HG02852 (cell line): Measurements from ENCODE around the gene EPN2.

Experiments used
- ATAC-seq: cut with Tn5 transposase; IDR thresholded peaks from one replicate; pipeline ENCODE4 v1.9.1; 2021; ENCODE audit warnings: mild to moderate bottlenecking, moderate library complexity; ENCODE audit not compliant: unreplicated experiment

EPN2 gene

GRCh38 chr17:19238167-19238505 is 970 bp downstream of the EPN2 start:
- ATAC-seq = no peak

DNA sequence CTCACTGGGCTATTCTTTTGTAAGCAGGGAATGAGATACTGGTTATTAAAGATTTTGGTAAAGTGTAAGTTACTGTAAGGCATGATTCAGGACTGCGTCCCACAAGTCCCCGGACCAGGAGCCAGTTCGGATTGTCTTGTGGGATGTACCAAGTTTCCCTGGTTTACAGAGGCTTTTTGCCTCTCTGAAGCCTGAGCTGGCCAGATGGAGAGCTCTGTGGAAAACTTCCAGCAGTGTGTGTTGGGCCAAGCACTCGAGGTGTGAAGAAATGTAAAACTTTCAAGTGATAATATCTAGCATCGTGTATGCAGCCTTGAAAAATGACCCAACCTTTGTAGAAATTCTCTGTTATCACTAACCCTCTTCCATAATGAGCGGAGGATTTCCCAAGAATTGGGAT is 2.4 kb downstream of the EPN2 start:
- ATAC-seq = no peak

DNA sequence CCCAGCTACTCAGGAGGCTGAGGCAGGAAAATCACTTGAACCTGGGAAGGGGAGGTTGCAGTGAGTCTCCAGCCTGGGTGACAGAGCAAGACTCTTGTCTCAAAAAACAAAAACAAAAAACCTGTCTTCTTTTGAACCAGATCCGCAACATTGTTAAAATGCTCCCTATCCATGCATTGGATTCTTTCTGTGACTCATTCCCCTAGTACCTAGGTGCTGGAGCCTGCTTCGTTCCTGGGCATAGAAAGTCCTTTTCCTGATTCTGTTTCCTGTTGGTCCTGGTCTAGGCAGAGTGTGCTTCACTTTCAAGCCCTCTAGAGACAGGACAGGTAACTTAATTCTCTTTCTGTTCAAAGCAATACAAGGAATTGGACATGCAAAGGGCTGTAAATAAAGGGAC is 5.2 kb downstream of the EPN2 start:
- no peak for ATAC-seq

GRCh38 chr17:19242926-19243325 is 5.8 kb downstream of the EPN2 start:
- no peak for ATAC-seq

- ATAC-seq = no peak
Measured at GRCh38 chr17:19243838-19244237, 6.7 kb downstream of the EPN2 start.

GRCh38 chr17:19244357-19244756 is 7.2 kb downstream of the EPN2 start:
- no peak for ATAC-seq

DNA sequence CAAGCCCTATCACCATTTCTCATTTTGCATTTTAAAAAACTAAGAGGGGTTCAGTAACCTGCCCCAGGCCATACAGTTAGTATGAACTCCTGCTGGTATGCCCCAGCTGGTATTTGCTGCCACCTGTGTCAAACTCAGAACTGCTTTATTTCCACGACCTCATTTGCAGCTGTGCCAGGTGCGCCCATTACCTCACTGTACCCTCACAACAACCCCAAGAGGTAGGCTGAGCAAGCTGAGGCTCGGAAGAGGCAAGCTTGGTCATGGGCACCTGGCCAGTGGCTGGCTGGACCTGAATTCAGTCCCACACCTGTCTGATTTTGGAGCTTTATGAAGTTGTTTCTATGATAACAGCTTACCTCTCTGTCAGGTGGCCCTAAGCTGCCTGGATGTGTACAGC is 7.6 kb downstream of the EPN2 start:
- ATAC-seq = no peak

GRCh38 chr17:19247473-19247872 is 10.3 kb downstream of the EPN2 start:
- no peak for ATAC-seq

DNA sequence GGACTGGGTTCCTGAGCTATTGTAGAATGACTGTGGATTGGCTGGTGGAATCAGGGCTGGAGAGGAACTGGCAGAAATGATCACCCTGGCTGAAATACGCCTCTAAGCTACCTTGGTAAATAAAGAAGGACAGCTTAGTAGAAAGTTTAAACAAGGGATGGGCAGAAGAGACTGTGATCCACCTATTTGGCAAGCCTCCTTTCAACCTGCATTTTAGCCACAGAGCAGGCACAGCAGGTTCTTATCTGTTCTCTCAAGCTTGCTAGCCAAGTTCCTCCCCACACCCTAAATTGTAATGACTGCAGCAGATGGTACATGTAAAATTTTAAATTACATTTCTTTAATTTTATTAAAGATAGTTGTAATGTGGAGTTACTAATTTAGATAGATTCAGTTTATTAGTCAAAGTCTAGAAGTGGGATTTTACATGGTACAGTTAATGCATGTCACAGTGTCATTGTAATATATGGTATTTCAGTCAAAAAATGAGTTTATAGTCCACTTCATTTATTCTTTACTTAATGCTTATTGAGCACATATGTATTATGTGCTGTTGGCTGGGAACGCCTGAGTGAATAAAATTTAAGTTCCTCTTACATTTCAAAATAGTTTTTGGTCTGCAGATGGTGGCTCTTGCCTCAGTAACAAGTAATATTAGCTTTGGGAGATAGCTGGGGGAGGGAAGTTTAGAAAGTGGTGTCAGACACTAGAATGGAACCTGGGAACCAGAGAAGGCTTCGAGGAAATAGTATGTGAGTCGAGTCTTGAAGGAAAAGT is 11.2 kb downstream of the EPN2 start:
- ATAC-seq = no peak

- ATAC-seq = no peak
Measured at GRCh38 chr17:19248928-19249574, 11.9 kb downstream of the EPN2 start.

DNA sequence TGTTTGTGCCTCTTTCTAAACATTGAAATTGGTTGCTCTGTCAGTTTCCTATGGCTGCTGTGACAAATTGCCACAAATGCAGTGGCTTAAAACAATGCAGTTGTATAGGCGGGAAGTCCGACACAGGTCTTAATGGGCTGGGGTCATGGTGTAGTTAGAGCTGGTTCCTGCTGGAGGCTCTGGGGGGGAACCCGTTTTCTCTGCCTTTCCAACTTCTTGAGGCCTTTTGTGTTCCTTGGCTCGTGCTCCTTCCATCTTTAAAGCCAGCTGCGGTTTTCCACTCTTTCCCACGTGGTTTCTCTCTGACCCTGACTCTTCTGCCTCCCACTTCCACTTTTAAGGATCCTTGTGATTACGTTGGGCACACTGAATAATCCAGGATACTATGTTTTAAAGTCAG is 12.5 kb downstream of the EPN2 start:
- no peak for ATAC-seq

GRCh38 chr17:19250421-19251173 is 13.4 kb downstream of the EPN2 start:
- ATAC-seq = no peak

DNA sequence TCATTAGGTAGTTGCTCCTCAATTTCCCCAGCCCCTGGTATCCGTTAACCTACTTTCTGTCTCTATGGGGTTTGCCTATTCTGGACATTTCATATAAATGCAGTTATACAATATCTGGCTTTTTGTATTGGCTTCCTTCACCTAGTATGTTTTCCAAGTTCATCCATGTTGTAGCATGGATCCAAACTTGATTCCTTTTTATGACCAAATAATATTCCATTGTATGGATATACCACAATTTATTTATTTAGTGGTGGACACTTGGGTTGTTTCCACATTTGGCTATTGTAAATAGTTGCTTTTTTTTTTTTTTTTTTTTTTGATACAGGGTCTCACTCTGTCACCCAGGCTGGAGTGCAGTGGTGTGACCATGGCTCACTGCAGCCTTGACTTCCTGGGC is 15.9 kb downstream of the EPN2 start:
- no peak for ATAC-seq

GRCh38 chr17:19254651-19255050 is 17.5 kb downstream of the EPN2 start:
- no peak for ATAC-seq

GRCh38 chr17:19255279-19255678 is 18.1 kb downstream of the EPN2 start:
- no peak for ATAC-seq

DNA sequence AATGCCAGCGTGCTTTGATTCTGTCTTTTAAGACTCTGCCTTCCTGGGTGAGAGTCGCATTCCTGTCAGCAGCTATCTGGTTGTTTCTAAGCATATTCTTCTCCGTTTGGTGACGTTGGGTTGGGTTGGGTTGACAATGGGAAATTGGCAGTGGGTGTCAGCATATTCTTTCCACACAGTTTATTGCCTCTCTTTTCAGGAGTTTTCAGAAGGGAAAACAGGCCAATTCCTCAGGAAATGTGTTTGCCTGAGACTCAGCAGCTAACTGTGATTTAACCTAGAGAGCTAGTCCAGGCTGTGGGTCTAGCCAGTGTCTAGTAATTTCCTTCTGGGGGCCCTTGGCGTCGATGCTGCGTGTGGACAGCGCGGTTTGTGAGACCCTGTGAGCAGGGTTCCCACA is 21.2 kb downstream of the EPN2 start:
- no peak for ATAC-seq

GRCh38 chr17:19260958-19261357 is 23.8 kb downstream of the EPN2 start:
- ATAC-seq = no peak

DNA sequence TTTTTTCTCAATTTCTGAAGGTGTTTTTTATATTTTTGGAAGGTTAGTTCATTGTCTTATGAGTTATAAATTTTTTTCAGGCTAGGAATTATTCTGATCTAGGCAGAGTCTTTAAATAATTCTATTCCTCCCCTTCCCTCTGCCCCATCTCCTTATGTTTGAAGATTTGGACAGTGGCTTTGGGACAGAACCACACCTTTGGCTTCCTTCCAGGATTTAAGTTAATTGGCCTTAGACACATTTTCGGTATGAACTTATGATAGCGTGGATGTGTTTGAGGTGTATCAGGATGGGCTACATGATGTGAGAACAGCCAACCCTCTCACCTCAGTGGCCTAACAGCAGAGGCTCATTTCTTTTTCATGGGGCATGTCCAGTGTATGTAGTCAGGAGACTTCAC is 24.3 kb downstream of the EPN2 start:
- no peak for ATAC-seq

GRCh38 chr17:19262650-19263631 is 25.8 kb downstream of the EPN2 start:
- no peak for ATAC-seq

- ATAC-seq = no peak
Measured at GRCh38 chr17:19263641-19264051, 26.5 kb downstream of the EPN2 start.

- no peak for ATAC-seq
Measured at GRCh38 chr17:19264268-19264667, 27.1 kb downstream of the EPN2 start.
